AG09309 (cell line): Measurements from ENCODE around the gene DUOX1.

Experiments
- DNase-seq: peaks from one replicate; pipeline ENCODE4 v3.0.0-alpha.2; 2010; ENCODE audit warnings: low read depth
- H3K4me3 ChIP-seq: 2 replicates; pipeline ENCODE4 v1.5.1; 2011; ENCODE audit warnings: mild to moderate bottlenecking, low read depth, low read length, moderate library complexity; ENCODE audit not compliant: control insufficient read depth
- TF ChIP-seq, protein P1 (sequence below): IDR thresholded peaks from 2 replicates; pipeline ENCODE4 v1.5.1; 2011; ENCODE audit warnings: mild to moderate bottlenecking, low read depth, low read length, inconsistent platforms; ENCODE audit not compliant: insufficient read depth, control insufficient read depth; ENCODE audit errors: missing control alignments

DUOX1 gene

DNA sequence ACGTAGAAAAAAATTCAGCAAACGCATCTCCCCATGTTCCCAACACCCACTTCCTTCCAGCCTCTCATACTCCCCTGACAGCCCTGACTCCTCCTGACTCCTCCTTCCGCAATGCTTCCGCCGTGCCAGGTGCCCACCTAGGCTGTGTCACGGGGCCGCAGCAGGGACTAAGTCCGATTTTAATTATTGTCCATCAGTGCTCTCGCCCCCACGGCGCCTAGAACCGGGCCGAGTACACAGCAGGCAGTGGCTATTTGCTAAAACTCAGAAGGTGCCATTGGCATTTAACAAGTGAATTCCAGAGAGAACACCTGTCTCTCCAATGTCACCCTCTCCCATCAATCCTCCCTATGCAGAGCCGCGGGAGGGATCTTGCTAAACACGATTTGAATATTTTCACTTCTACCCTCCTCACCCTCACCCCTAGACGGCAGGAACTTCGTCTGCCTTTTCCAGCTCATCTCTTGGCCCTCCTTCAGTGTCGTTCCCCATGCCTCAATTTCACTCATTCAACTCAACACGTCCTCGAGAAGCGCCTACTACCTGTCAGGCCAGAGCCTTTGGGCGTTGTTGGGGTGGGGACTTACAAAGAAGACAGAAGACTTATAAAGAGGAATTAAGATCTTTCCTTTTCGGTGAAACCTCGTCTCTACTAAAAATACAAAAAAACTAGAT is 69.5 kb downstream of the DUOX1 start:
- TF ChIP-seq, protein P1, sequence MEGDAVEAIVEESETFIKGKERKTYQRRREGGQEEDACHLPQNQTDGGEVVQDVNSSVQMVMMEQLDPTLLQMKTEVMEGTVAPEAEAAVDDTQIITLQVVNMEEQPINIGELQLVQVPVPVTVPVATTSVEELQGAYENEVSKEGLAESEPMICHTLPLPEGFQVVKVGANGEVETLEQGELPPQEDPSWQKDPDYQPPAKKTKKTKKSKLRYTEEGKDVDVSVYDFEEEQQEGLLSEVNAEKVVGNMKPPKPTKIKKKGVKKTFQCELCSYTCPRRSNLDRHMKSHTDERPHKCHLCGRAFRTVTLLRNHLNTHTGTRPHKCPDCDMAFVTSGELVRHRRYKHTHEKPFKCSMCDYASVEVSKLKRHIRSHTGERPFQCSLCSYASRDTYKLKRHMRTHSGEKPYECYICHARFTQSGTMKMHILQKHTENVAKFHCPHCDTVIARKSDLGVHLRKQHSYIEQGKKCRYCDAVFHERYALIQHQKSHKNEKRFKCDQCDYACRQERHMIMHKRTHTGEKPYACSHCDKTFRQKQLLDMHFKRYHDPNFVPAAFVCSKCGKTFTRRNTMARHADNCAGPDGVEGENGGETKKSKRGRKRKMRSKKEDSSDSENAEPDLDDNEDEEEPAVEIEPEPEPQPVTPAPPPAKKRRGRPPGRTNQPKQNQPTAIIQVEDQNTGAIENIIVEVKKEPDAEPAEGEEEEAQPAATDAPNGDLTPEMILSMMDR, result no peak
- peak overlapping the region; percentile 83 for H3K4me3 ChIP-seq
- DNase-seq, result no peak

DNA sequence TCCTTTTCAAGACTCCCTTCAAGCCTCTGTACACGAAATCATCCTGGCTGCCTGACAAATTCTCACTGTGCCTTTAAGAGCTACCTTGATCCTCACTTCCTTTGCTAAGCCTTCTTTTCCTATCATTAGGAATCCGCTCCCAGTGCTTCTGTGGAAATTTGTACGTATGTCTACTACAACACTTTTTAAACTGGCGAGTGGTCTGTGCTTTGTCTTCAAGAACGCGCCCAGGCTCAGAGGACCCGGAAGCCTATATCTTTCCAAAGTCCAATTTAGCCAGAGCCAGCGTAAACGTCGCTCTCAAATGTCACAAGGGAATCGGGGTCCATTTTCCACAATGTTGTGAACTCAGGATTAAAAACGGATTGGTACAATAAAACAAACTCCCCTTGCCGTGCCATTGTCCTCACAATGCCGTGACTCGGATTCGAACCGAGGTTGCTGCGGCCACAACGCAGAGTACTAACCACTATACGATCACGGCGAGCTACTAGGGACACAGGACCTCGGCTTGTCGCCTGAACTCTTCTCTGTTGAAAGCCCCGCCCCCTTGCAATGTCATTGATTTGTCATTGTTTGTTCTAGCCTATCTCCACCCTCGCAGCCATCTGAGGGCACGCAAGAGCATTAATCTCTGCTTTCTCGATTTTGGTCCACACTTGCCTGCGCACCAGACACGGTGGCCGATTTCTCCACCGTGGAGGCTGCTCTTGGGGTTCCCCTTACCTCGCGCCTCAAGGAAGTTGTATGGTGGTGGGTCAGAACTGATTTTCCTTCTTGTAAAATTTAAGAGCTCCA is 70.4 kb downstream of the DUOX1 start:
- peak overlapping the region; percentile 83 for H3K4me3 ChIP-seq
- DNase-seq, result peak; percentile 90
- TF ChIP-seq, protein P1, result no peak

DNA sequence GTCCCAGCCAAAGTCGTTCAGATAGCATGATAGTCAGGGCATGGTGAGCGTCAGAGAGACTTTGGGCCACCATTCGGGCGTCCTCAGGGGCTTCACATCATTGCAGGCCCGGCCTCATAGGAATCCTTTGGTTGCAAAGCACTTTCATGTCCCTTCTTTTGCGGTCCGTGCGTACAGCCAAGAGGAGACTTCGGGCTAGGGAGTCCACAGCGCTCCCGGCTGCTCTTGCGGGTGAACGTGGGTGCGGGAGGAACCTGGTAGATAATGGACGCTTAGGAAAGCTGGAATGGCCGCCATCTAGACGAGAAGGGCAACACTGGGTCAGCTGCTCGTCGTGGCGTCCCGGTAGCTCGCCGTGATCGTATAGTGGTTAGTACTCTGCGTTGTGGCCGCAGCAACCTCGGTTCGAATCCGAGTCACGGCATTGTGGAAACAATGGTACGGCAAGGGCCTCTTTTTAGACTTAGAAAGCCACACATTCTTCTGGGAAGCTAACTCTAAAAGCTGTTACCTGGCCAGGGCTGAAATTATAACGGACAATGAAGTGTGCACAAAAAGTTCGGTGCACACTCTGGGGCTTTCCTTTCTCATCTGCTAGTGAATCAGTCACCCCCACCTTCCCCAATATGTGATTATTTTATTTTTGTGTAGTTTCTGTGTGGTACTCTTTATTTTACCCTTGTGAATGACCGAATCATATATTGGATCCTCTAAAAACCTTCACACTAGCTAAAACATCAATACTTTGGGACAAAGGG is 71.2 kb downstream of the DUOX1 start:
- peak; percentile 50 for DNase-seq
- TF ChIP-seq, protein P1, result no peak
- peak overlapping the region; percentile 50 for H3K4me3 ChIP-seq

DNA sequence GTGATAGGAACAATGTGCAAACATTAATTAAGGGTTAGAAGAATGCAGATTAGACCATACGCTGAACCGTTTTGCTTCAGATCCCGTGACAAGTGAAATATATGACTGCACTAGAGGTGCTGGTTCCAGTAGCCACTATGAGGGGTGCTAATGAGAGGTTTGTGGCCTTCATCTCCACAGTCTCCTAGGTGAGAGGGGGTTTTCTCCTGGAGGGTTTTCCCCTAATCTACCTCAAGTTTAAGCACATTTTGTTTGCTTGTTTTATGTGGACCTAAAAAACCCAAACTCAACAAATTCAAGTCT is 71.7 kb downstream of the DUOX1 start:
- H3K4me3 ChIP-seq, result no peak overlapping the region
- DNase-seq, result no peak
- TF ChIP-seq, protein P1, result no peak

DNA sequence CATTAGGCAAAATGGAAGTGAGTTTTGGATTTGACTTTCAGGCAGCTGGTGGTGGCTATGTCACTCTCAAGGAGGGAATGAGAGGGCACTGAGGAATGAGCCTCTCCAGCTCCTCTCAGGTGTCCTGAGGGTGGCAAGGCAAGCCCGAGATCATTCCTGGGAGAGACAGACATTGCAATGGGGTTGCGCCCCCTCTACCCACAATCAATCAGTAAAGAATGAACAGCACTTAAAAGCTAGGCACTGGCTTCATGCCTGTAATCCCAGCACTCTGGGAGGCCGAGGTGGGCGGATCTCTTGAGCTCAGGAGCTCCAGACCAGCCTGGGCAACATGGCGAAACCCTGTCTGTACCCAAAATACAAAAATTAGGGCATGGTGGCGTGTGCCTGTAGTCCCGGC is 72.1 kb downstream of the DUOX1 start:
- TF ChIP-seq, protein P1, result no peak
- H3K4me3 ChIP-seq, result no peak overlapping the region
- DNase-seq, result no peak

DNA sequence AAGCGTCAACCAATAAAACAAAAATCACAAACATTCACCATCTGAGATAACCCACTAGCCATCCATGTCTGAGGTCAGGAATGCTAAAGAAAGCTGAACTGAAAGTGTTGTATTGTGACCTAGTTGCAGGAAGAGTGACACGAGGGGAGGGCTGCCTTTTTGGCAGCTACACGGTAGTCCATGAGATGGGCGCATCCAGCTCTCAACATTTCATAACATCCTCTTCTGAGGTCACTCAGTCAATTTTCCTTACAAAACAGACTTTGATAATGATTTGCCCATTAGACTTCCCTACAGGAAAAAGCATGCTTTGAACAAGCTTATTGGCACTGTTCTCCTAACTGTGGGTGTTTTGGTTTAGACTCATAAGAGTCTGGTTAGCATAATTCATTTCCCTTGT is 73.4 kb downstream of the DUOX1 start:
- no peak for DNase-seq
- TF ChIP-seq, protein P1, result no peak
- H3K4me3 ChIP-seq, result no peak overlapping the region
